Endothelial cell of umbilical vein (primary cell): ENCODE results near the gene LARGE1.

Experiments
- CTCF ChIP-seq, 2 donors: IDR thresholded peaks; 1 replicate in 1 of 2; 2 replicates in 1 of 2; pipeline ENCODE4 v1.5.1; 2011; ENCODE audit warnings: low read length in 2 of 2, mild to moderate bottlenecking in 2 of 2, moderate library complexity in 2 of 2, control low read depth in 1 of 2, inconsistent platforms in 1 of 2, low read depth in 1 of 2; ENCODE audit not compliant: insufficient read depth in 1 of 2; ENCODE audit errors: extremely low read depth in 1 of 2
- EZH2 ChIP-seq: IDR thresholded peaks from 2 replicates; pipeline ENCODE4 v1.6.1; 2012; ENCODE audit warnings: borderline replicate concordance, low read depth, mild to moderate bottlenecking, moderate library complexity, low read length, inconsistent platforms; ENCODE audit not compliant: severe bottlenecking
- FOS ChIP-seq: IDR thresholded peaks from 2 replicates; pipeline ENCODE4 v1.6.1; 2011; ENCODE audit warnings: mild to moderate bottlenecking, low read length, moderate library complexity, borderline replicate concordance; ENCODE audit not compliant: insufficient read depth
- GATA2 ChIP-seq: IDR thresholded peaks from 2 replicates; pipeline ENCODE4 v1.7.0; 2011; ENCODE audit warnings: low read depth, mild to moderate bottlenecking, moderate library complexity, mixed read lengths, low read length; ENCODE audit not compliant: insufficient read length, insufficient read depth
- JUN ChIP-seq: IDR thresholded peaks from 2 replicates; pipeline ENCODE4 v1.6.1; 2011; ENCODE audit warnings: borderline replicate concordance, low read depth; ENCODE audit not compliant: insufficient read length, insufficient read depth
- MAX ChIP-seq: IDR thresholded peaks from 2 replicates; pipeline ENCODE4 v1.6.1; 2011; ENCODE audit not compliant: insufficient read depth, insufficient read length
- MYC ChIP-seq: IDR thresholded peaks from one replicate; pipeline ENCODE4 v1.6.1; 2011; ENCODE audit warnings: mild to moderate bottlenecking, low read depth, low read length
- POLR2A ChIP-seq: IDR thresholded peaks from 2 replicates; pipeline ENCODE4 v1.6.1; 2012; ENCODE audit warnings: low read depth, mild to moderate bottlenecking, control low read depth, low read length
- POLR2AphosphoS5 ChIP-seq: IDR thresholded peaks from 2 replicates; pipeline ENCODE4 v1.6.1; 2012; ENCODE audit warnings: low read depth, mild to moderate bottlenecking, control low read depth, low read length, moderate library complexity; ENCODE audit not compliant: insufficient read depth

- TF ChIP-seq POLR2A, result no peak
- no peak for TF ChIP-seq POLR2AphosphoS5
- TF ChIP-seq EZH2, result no peak
- no peak for TF ChIP-seq CTCF (IDR thresholded peaks at IDR 0.05; ENCODE audit: extremely low read depth in 1 of 2, insufficient read depth in 1 of 2, low read depth in 1 of 2, low read length in 2 of 2)
- no peak for TF ChIP-seq MAX
- TF ChIP-seq GATA2, result no peak
- TF ChIP-seq FOS, result no peak
- no peak for TF ChIP-seq JUN
- TF ChIP-seq MYC, result no peak
Observed at GRCh38 chr22:33914699-33915098, 5.6 kb downstream of the LARGE1 start.
